GM12878 (cell line): ENCODE data around the gene KLF4.

Experiments used
- KLF5 ChIP-seq: fragments of 450-650 bp; IDR thresholded peaks from 2 replicates; pipeline ENCODE4 v1.6.1; 2014; ENCODE audit warnings: mild to moderate bottlenecking; ENCODE audit not compliant: partially characterized antibody
- MXI1 ChIP-seq: fragments of 150-350 bp; IDR thresholded peaks from 2 replicates; pipeline ENCODE4 v1.6.1; 2011; ENCODE audit warnings: low read depth, mild to moderate bottlenecking, inconsistent platforms, low read length, improper control_type of control experiment
- POLR2A ChIP-seq: IDR thresholded peaks from 2 replicates; pipeline ENCODE4 v1.6.1; 2011; ENCODE audit warnings: low read depth, mild to moderate bottlenecking, low read length
- POLR2AphosphoS5 ChIP-seq: IDR thresholded peaks from 2 replicates; pipeline ENCODE4 v1.6.1; 2011; ENCODE audit warnings: mild to moderate bottlenecking, low read length, inconsistent platforms
- RAD21 ChIP-seq: IDR thresholded peaks from 2 replicates; pipeline ENCODE4 v1.6.1; 2011; ENCODE audit warnings: mild to moderate bottlenecking, low read depth, low read length, moderate library complexity; ENCODE audit not compliant: insufficient read depth
- TCF12 ChIP-seq: IDR thresholded peaks from 2 replicates; pipeline ENCODE4 v1.6.1; 2011; ENCODE audit warnings: low read depth, mild to moderate bottlenecking, low read length
- YY1 ChIP-seq: IDR thresholded peaks from 2 replicates; pipeline ENCODE4 v1.6.1; 2011; ENCODE audit warnings: low read depth, mild to moderate bottlenecking, low read length
- TF ChIP-seq, protein P1 (sequence below): IDR thresholded peaks from 2 replicates; pipeline ENCODE4 v1.6.1; 2012; ENCODE audit warnings: mild to moderate bottlenecking, low read depth, low read length
- TF ChIP-seq, protein P2 (sequence below): IDR thresholded peaks from 2 replicates; pipeline ENCODE4 v1.6.1; 2011; ENCODE audit warnings: borderline replicate concordance, low read depth, mild to moderate bottlenecking, moderate library complexity, mixed read lengths, low read length; ENCODE audit not compliant: insufficient read depth; ENCODE audit errors: extremely low read length

DNA sequence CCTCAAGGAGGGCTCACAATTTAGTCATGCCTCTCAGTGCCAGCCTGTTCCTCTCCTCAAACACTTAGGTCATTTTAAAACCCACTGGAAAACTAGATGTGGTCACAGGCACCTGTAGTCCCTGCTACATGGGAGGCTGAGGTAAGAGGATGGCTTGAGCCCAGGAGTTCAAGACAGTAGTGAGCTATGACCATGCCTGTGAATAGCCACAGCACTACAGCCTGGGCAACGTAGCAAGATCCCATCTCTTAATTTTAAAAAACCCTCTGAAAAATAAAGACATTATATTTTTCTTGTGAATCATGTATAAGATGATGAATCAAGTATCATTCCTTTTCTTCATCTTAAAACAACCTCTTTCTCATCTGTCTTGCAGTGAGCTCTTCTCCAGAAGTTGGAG lies 45.8 kb downstream of the KLF4 start:
- TF ChIP-seq, protein P1, sequence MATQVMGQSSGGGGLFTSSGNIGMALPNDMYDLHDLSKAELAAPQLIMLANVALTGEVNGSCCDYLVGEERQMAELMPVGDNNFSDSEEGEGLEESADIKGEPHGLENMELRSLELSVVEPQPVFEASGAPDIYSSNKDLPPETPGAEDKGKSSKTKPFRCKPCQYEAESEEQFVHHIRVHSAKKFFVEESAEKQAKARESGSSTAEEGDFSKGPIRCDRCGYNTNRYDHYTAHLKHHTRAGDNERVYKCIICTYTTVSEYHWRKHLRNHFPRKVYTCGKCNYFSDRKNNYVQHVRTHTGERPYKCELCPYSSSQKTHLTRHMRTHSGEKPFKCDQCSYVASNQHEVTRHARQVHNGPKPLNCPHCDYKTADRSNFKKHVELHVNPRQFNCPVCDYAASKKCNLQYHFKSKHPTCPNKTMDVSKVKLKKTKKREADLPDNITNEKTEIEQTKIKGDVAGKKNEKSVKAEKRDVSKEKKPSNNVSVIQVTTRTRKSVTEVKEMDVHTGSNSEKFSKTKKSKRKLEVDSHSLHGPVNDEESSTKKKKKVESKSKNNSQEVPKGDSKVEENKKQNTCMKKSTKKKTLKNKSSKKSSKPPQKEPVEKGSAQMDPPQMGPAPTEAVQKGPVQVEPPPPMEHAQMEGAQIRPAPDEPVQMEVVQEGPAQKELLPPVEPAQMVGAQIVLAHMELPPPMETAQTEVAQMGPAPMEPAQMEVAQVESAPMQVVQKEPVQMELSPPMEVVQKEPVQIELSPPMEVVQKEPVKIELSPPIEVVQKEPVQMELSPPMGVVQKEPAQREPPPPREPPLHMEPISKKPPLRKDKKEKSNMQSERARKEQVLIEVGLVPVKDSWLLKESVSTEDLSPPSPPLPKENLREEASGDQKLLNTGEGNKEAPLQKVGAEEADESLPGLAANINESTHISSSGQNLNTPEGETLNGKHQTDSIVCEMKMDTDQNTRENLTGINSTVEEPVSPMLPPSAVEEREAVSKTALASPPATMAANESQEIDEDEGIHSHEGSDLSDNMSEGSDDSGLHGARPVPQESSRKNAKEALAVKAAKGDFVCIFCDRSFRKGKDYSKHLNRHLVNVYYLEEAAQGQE: no peak
- TF ChIP-seq POLR2AphosphoS5 (no peak), KLF5 (no peak), RAD21 (no peak), YY1 (no peak), MXI1 (no peak), POLR2A (no peak), TCF12 (no peak)
- TF ChIP-seq, protein P2, sequence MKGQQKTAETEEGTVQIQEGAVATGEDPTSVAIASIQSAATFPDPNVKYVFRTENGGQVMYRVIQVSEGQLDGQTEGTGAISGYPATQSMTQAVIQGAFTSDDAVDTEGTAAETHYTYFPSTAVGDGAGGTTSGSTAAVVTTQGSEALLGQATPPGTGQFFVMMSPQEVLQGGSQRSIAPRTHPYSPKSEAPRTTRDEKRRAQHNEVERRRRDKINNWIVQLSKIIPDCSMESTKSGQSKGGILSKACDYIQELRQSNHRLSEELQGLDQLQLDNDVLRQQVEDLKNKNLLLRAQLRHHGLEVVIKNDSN: no peak
